ENCODE results near the gene NUP42. TPM values are rescaled to one million over a fixed set of nuclear protein-coding genes. Genes with fewer than 3 reads are reported as not detected.

Gene NUP42
- polyA plus RNA-seq, 3 donors: 52.8 to 60.1 (median 53.9) TPM

DNA sequence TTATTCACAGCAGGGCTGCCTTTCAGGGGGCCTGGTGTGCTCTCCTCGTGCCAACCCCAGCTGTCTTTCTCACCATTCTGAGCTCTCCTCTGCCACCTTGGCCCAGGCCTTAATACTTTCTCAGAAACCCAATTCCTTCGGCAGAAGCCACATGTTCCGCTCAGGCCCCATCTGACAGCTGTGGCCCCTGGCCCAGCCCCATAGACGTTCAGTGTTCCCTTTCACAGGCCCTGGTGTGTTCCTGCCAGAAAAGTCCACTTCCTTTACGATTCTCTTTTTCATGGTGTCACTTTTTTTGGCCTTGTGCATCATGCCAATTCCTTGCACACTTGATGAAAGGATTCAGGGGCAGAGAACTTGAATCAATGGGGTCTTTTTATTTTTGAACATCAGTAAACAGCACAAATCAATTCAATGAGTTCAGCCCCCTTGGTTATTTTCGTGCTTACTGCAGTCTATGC lies 48.8 kb downstream of the NUP42 start:
- DNase-seq (ENCODE audit: low read depth in 3 of 3, low spot score in 2 of 3): no peak

DNA sequence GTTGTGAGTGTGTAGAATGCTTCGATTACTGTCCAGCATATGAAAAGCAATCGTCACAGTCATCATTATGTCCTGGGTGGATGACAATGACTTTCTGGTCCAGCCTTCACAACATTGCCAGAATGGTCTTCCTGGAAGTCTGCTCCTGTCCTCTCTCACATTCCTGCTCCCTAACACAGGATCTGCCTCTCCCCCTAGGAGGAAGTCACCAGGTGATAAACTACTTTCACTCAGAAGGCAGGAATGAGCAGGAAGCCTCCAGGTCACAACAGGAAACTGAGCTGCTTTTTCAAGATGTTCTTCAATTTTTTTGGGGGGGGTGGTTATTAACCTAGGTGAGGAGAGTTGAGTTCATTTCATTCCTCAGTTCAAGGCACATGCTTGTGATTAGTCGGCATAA lies 51.1 kb downstream of the NUP42 start:
- DNase-seq (ENCODE audit: low read depth in 3 of 3, low spot score in 2 of 3): no peak

DNA sequence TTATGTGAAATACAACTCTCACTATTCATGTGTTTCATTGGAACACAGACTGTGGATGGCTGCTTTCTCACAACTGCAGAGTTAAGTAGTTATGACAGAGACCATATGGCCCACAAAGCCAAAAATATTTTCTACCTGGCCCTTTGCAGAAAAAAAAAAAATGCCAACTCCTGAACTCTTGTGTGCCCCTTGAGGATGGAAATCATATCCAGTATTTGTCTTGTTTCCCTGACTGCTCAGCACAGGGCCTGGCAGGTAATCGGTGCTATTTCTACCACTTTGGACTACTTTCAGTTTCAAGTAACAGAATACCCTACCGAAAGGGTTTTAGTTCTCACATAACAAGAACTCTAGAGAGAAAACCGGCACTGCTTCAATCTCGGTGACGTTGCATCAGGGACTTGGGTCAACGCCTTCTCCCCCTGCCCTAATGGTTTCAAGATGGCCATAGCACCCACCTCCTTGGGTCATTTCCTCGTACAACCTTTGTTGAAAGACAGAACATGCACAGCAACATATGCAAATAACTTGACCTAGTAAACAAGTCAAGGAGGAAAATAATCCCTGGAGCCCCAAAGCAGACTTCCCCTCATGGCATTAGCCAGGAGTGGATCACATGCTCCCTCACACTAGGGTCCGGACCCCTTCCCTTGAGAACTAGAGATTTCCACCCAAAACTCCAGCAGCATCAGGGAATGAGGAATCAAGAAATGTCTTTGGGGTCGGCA lies 52.9 kb downstream of the NUP42 start:
- no peak for DNase-seq (ENCODE audit: low read depth in 3 of 3, low spot score in 2 of 3)

DNA sequence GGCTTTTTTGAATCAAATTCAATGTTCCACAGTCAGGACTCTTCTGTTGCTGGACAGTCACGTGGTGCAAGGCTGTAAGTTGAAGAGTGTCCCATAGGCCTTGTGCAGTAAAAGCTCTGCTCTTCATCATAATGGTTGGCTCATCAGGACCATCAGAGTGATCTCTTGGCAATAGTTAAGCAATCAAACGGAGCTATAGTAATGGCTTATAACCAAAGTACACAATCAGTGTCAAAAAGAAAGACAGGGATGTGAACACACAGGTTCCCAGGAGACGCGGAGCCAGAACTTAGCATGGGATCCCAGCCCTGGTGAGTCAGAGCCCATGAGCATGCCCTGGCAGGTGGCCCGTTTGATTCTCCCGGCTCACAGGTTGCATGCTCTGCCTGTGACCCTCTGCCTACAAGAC lies 54.0 kb downstream of the NUP42 start:
- DNase-seq (ENCODE audit: low read depth in 3 of 3, low spot score in 2 of 3): no peak

DNA sequence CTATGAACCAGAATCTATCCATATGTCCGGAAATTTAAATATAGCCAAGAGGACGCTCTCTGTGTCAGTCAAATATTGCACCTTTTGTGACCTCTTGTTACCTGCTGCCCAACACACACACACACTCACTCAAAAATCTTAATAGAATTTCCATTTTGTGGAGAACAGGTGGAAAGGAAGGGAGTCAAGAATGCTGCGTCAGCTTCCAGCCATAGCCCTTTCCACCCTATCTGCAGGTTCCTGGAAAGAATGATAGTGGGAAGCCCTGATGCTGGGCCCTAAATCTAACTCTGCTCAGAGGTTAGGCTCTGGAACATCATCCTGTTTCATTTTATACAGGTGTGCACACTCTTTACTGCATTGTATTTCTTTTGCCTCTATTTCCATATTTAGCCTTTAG lies 55.2 kb downstream of the NUP42 start:
- no peak for DNase-seq (ENCODE audit: low read depth in 3 of 3, low spot score in 2 of 3)

DNA sequence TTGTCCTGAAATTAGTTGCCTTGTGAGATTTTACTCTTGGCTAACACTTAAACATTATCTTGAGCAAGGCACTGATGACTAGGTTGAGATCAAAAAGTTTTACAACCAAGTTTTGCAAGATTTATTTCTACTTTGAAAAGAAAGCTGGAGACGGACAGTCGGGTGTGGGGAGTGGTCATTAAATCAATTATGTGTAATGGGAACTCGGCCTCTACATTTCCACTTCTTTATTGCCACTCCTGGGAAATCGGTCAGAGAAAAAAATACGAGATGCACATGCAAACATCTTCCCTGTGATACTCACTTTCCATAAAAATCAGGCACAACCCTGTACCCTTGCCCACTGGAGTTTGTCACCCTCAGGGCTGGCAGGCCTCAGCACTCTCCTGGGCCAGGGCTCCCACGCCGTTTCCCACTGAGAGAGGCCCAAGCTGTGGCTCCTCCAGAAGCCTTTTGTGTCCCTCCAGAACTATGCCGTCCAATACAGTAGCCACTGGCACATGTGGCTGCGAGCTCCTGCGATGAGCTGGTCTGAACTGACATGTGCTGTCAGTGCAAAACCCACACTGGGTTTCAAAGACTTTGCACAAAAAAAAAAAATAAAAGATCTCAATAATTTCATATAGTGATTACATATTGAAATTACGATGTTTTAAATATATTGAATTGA lies 57.3 kb downstream of the NUP42 start:
- no peak for DNase-seq (ENCODE audit: low read depth in 3 of 3, low spot score in 2 of 3)

DNA sequence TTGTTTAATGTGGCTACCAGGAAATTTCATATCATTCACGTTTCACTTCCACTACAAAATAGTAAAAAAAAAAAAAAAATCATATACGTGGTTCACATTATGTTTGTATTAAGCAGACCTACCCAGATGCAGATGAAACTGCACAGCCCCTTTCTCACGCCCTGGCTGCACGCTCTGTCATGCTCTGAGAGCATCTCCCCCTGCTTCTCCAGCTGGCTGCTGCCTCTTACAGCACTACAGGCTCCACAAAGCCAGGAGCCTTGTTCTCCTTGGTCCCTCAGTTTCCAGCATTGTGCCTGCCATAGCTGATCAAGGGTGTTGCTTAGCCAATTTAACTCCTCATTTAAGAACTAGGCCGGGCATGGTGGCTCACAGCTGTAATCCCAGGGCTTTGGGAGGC lies 57.9 kb downstream of the NUP42 start:
- DNase-seq (ENCODE audit: low read depth in 3 of 3, low spot score in 2 of 3): no peak

DNA sequence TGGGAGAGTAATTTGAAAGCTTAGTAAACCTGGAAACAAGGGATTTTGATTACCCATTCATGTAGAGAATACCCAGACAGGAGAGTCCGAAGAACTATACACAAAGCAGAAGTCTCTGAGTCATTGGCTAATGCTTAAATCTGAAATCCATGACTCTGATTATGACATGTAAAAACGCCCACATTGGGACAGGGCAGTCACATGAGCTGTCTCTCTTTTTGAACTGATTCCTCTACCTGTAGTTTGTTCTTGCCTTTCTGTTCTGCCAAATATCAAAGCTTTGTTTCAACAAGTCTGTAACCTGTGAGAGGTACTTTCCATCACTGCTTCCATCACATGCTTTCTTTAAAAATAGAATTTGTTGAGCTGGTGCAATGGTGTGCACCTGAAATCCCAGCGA lies 60.5 kb downstream of the NUP42 start:
- no peak for DNase-seq (ENCODE audit: low read depth in 3 of 3, low spot score in 2 of 3)

DNA sequence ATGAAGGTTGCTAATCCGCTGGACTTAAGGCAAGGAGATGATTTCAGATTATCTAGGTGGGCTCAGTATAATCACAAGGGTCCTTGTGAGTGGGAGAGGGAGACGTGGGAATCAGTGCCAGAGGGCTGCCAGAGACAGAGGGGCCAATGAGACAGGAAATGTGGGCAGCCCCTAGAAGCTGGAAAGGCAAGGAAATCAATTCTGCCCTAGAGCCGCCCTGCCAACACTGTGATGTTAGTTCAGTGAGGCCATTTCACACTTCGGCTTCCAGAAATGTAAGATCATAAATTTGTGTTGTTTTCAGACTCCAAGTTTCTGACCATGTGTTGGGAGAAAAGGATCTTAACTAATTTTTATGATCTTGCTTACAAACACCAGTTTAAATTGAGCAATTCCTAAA lies 61.1 kb downstream of the NUP42 start:
- DNase-seq (ENCODE audit: low read depth in 3 of 3, low spot score in 2 of 3): no peak

DNA sequence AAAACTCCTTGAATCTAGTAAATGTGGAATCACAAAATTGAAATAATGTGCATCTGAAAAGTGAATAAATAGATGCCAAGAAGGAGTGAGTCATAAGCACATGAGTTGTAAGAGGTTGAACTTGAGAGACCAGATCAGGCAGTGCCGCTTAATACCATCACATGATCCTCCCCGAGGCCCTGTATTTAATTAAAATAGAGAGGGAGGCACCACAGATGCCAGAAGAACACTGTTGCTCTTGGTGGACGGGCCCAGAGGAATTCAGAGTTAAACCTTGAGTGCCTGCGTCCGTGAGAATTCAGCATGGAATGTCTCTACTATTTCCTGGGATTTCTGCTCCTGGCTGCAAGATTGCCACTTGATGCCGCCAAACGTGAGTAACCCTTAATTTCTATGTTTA lies 64.7 kb downstream of the NUP42 start, which contains the start of gene GPNMB:
Gene GPNMB (plus strand): TSS at position 221 of the 400 bp plus-strand sequence. CDS start 83 bp downstream, at position 304.
- no peak for DNase-seq (ENCODE audit: low read depth in 3 of 3, low spot score in 2 of 3)

DNA sequence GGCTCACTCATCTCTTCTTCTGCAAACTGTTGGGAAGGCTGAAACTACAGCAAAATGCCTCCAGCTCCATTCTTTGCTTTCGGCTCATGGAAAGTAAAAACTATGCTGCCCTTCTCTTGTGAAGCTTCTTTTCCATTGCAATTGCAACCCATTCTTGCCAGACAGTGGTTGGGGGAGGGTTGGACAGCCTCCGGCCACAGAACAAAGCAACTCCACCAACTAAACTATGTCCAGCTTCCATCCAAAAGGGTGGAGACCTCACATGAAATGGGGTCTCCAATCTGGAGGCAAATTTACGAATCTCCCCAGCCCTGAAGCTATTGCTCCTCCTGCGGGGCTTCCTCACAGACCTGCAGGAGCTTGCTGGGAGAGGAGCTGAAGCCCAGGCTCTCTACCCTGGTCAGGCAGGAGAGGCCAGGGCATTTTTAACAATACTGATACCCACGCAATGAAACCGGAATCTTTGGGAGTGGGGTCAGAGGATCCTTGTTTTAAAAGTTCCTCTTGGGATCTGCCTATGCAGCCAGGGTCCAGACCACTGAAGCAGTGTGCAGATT lies 65.3 kb downstream of the NUP42 start:
- no peak for DNase-seq (ENCODE audit: low read depth in 3 of 3, low spot score in 2 of 3)

DNA sequence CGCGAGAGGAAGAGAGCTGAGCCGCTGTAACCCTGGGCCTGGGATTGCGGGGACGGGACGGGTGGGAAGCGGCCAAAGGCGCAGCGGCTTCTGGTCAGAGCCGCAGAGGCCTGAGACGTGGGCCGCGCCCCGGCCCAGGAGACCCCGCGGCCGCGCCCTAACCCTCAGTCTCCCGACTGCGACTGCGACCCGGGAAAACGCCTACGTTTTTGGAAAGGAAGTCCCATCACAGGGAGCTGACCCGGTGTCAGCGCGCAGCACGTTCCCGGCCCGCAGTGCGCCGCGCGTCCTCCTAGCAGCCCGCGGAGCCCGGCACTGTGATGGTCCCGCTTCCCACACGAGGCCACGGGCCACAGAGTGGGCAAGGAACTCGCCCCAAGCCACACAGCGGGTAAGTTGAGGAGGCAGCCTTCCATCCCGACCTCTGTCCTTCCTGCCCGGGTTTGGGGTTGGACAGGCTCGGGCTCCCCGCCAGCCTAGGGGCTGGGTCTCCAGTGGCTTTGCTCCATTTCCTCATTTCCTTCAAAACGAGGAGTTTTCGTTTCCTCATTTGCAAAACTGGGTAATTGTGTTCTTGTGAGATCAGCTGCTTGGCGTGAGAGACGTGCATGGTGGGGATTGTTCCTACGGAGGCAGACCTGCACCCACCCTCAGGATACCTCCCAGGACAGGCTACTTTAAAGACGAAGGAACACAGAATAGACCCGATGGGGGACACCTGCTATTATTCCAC lies 65.9 kb downstream of the NUP42 start:
- no peak for DNase-seq (ENCODE audit: low read depth in 3 of 3, low spot score in 2 of 3)

DNA sequence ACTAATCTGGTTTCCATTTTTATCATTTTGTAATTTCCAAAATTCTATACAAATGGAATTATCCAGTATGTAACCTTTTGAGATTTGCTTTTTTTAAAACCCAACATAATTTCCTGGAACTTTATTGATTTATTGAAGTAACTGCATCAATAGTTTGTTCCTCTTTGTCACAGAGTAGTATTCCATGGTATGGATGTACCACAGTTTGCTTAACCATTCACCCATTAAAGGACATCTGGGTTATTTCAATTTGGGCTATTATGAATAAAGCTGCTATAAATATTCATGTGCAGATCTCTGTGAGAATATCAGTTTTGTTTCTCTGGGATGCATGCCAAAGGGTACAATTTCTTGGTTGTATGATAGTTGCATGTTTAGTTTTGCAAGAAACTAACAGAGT lies 67.6 kb downstream of the NUP42 start:
- no peak for DNase-seq (ENCODE audit: low read depth in 3 of 3, low spot score in 2 of 3)

Other genes starting within 250 kb of the NUP42 start
- gene HYCC1, start 167.9 kb upstream of the NUP42 start, polyA plus RNA-seq (ENCODE audit: insufficient read length in 3 of 3): 10 to 100 TPM; 22.5 to 26.7 (median 24.3) TPM
- gene KLHL7, start 76.3 kb upstream of the NUP42 start, polyA plus RNA-seq (ENCODE audit: insufficient read length in 3 of 3): 10 to 100 TPM; 47.9 to 55.4 (median 50.0) TPM
- 10 to 100 TPM; 30.3 to 33.7 (median 31.8) TPM for gene GPNMB, start 64.7 kb downstream of the NUP42 start, polyA plus RNA-seq (ENCODE audit: insufficient read length in 3 of 3)
- gene MALSU1, start 117.3 kb downstream of the NUP42 start, polyA plus RNA-seq (ENCODE audit: insufficient read length in 3 of 3): 10 to 100 TPM; 46.8 to 49.9 (median 49.1) TPM